AG09309 (cell line): ENCODE results near the gene ASCC1.
"Not testable (repeated sequence)": the region's sequence is repeated elsewhere in the genome, so short reads cannot be mapped to it uniquely, and the experiment has no call there.

Source experiments
- DNase-seq: peaks from one replicate; pipeline ENCODE4 v3.0.0-alpha.2; 2010; ENCODE audit warnings: low read depth
- H3K4me3 ChIP-seq: 2 replicates; pipeline ENCODE4 v1.5.1; 2011; ENCODE audit warnings: mild to moderate bottlenecking, low read depth, low read length, moderate library complexity; ENCODE audit not compliant: control insufficient read depth
- CTCF ChIP-seq: IDR thresholded peaks from 2 replicates; pipeline ENCODE4 v1.5.1; 2011; ENCODE audit warnings: mild to moderate bottlenecking, low read depth, low read length, inconsistent platforms; ENCODE audit not compliant: insufficient read depth, control insufficient read depth; ENCODE audit errors: missing control alignments

Gene ASCC1

DNA sequence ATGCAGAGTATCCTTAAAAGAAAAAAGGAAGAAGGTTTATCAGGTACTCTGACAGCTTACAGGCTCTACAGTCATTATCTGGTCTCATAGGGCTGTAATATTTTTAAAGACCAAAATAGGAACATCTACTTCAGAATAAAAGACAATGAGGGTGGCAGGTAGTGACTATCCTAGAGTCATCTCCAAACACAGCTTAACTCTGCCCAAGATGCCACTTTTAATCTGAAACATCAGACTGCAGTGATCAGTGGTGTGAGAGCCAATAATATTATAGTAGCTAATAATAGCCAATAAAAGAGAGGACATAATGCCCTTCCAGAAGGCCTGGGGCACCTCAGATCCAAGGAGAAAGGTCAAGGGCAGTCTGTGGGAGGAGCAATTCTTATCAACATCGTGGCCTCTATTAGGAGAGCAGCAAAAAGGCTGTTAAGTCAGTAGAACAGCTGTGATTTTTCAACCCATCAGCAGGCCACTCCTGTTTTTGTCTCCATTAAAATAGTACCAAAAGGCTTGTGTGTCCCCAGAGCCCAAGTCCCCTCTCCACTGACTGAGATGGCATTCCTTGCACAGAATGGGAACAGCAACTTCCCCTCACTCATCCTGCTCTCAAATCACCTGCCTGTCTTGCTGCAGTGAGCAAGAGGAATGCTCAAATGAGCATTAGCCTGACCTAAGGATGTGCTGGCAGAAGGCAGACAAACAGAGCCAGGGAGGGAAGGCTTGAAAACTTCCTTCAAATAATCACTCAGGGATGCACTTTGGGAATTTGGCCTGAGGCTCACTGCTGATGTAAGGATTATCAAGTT, 107.0 kb downstream of the ASCC1 start:
- DNase-seq: no peak
- H3K4me3 ChIP-seq: no peak overlapping the region
- no peak for TF ChIP-seq CTCF

GRCh38 chr10:72108004-72108370, 108.1 kb downstream of the ASCC1 start:
- not testable (repeated sequence) for H3K4me3 ChIP-seq, DNase-seq

GRCh38 chr10:72107325-72108003, 108.6 kb downstream of the ASCC1 start:
- no peak for DNase-seq
- H3K4me3 ChIP-seq: no peak overlapping the region

DNA sequence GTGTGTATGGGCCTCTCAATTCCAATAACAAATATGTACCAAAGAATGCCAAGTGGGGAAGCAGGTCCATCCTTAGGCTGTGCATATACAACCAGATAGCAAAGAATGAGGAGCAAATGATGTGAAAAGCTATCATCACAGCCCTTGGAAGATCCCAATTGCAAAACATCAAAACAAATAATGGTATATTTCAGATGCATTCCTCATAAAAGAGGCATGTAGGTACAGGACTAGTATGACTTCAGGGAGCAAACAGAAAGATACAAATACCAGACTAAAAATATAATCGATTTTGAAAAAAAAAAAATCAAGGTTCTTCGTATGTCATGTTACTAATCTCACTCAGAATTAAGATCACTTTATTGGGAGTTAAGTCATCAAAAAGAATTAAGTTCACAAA, 109.2 kb downstream of the ASCC1 start:
- DNase-seq: no peak
- no peak for TF ChIP-seq CTCF
- H3K4me3 ChIP-seq: no peak overlapping the region

More at GRCh38 chr10:72107325-72108003, 108.6 kb downstream of the ASCC1 start:
- TF ChIP-seq CTCF: no peak

- no peak for DNase-seq
- H3K4me3 ChIP-seq: no peak overlapping the region
- TF ChIP-seq CTCF: no peak
These were observed 109.8 kb downstream of the ASCC1 start for GRCh38 chr10:72106154-72106849.

DNA sequence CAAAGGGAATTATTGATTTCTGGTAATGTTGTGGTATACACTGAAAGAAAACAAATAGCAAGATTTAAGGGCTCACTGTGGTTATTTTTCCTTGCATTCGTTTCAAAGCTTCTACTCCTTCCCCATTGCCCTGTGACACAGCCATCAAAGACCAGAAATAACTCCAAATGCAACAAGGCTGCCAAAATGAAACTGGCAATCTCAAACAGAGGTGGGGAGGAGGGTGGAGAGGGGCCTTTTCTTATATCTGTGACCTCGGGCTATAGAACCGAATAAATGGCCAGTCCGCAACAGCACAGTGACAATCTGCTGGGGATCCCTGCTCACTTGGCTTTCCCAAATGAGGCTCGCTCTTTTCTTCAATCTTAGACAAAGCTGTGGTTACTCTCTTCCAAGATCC, 110.4 kb downstream of the ASCC1 start:
- no peak overlapping the region for H3K4me3 ChIP-seq
- no peak for DNase-seq
- no peak for TF ChIP-seq CTCF

DNA sequence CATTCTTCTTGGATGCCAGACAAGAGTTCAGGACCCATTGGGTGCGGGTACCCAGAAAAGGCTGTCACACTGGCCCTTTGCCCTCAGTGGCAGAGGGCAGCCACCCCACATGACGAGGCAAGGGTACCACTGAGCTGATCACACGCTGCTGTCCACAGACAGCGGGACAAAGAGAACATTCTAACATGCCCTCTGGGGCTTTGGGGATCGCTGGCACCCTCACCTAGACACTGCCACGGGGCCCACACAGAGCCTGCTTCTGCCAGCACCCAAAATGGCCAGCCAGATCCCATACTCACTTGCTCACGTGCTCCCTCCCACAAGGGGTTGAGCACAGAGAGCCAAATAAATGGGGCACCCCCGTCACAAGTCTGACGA, 111.0 kb downstream of the ASCC1 start:
- no peak overlapping the region for H3K4me3 ChIP-seq
- no peak for TF ChIP-seq CTCF
- no peak for DNase-seq
